HepG2 (cell line): ENCODE measurements around the gene WDR91. TPM values are rescaled to one million over a fixed set of nuclear protein-coding genes. Genes with fewer than 3 reads are reported as not detected.

Experiments used
- MAFK ChIP-seq, 2 experiments: IDR thresholded peaks in 1 of 2; conservative IDR thresholded peaks in 1 of 2; 2 replicates each; pipeline ENCODE4 v1.6.1; 2011; ENCODE audit warnings: improper control_type of control experiment in 2 of 2, low read length in 2 of 2
- NR2F1 ChIP-seq, 2 experiments: fragments of 450-650 bp in 1 of 2; formaldehyde crosslinking in 1 of 2; IDR thresholded peaks; 2 replicates each; pipeline versions ENCODE4 v1.5.0 to v1.6.1; 2016 to 2020; ENCODE audit warnings: mild to moderate bottlenecking in 1 of 2, missing compliant biosample characterization in 1 of 2, missing genetic modification reagents in 1 of 2, moderate library complexity in 1 of 2
- TP53 ChIP-seq: sonication (generic); formaldehyde crosslinking; conservative IDR thresholded peaks from 2 replicates; pipeline ENCODE4 v1.4.0; 2020; ENCODE audit warnings: missing genetic modification reagents
- ZBTB38 ChIP-seq: sonication (generic); formaldehyde crosslinking; IDR thresholded peaks from 2 replicates; pipeline ENCODE4 v1.5.1; 2020; ENCODE audit warnings: mild to moderate bottlenecking, missing genetic modification reagents
- ZNF101 ChIP-seq: sonication (generic); formaldehyde crosslinking; IDR thresholded peaks from 2 replicates; pipeline ENCODE4 v1.4.0; 2020; ENCODE audit warnings: mild to moderate bottlenecking, low read depth, missing genetic modification reagents, borderline replicate concordance
- ZNF138 ChIP-seq: sonication (generic); formaldehyde crosslinking; IDR thresholded peaks from 2 replicates; pipeline ENCODE4 v1.5.0; 2020; ENCODE audit warnings: mild to moderate bottlenecking, low read depth, missing genetic modification reagents
- ZNF264 ChIP-seq: sonication (generic); formaldehyde crosslinking; IDR thresholded peaks from 2 replicates; pipeline ENCODE4 v1.4.0; 2020; ENCODE audit warnings: missing genetic modification reagents
- ZNF382 ChIP-seq: sonication (generic); formaldehyde crosslinking; IDR thresholded peaks from 2 replicates; pipeline ENCODE4 v1.5.0; 2020; ENCODE audit warnings: missing genetic modification reagents, mild to moderate bottlenecking, borderline replicate concordance
- ZNF501 ChIP-seq: sonication (generic); formaldehyde crosslinking; IDR thresholded peaks from 2 replicates; pipeline ENCODE4 v1.5.1; 2020; ENCODE audit warnings: mild to moderate bottlenecking, moderate library complexity, missing genetic modification reagents
- ZNF567 ChIP-seq: sonication (generic); formaldehyde crosslinking; IDR thresholded peaks from 2 replicates; pipeline ENCODE4 v1.8.1; 2023; ENCODE audit warnings: mild to moderate bottlenecking, missing genetic modification reagents, borderline replicate concordance
- ZNF615 ChIP-seq: sonication (generic); formaldehyde crosslinking; IDR thresholded peaks from 2 replicates; pipeline ENCODE4 v1.5.0; 2020; ENCODE audit warnings: mild to moderate bottlenecking, missing genetic modification reagents, borderline replicate concordance
- ZNF619 ChIP-seq: sonication (generic); formaldehyde crosslinking; IDR thresholded peaks from 2 replicates; pipeline ENCODE4 v1.4.0; 2020; ENCODE audit warnings: mild to moderate bottlenecking, missing genetic modification reagents
- polyA plus RNA-seq, 8 experiments: library from polyadenylated mRNA; depleted of rRNA in 3 of 8; stranded (reverse) in 7 of 8; unstranded in 1 of 8; fragments of >200 nt; fragmentation: Illumina TruSeq in 4 of 8; extraction: Trizol in 4 of 8; gene quantifications; 2 replicates each; pipeline versions ENCODE4 v1.2.1 to v1.2.3, GENCODE V29; 2011 to 2016; ENCODE audit warnings: low read depth in 4 of 8, missing spikeins in 1 of 8, mixed read lengths in 1 of 8; ENCODE audit not compliant: insufficient read depth in 1 of 8
- total RNA-seq, 5 experiments: library from RNA; depleted of rRNA; stranded (reverse); fragments of >200 nt; fragmentation: Illumina TruSeq; extraction: Trizol; gene quantifications; 2 replicates each; pipeline ENCODE4 v1.2.3, GENCODE V29; 2016; ENCODE audit warnings: low read depth in 1 of 5
- TF ChIP-seq, protein P1 (sequence below): sonication (generic); formaldehyde crosslinking; IDR thresholded peaks from 2 replicates; pipeline ENCODE4 v1.9.0; 2021; ENCODE audit warnings: missing genetic modification reagents, borderline replicate concordance
- TF ChIP-seq, protein P2 (sequence below): sonication (generic); formaldehyde crosslinking; IDR thresholded peaks from 2 replicates; pipeline ENCODE4 v1.5.0; 2020; ENCODE audit warnings: missing genetic modification reagents
- TF ChIP-seq, protein P3 (sequence below): sonication (generic); formaldehyde crosslinking; IDR thresholded peaks from 2 replicates; pipeline ENCODE4 v1.9.0; 2021; ENCODE audit warnings: mild to moderate bottlenecking, missing genetic modification reagents

The WDR91 gene
- total and polyA plus RNA-seq, 2 of the 13 experiments (the other 11 are each of a cell fraction or from before 2014, with no cell fraction given) = 11.6 to 12.1 TPM

DNA sequence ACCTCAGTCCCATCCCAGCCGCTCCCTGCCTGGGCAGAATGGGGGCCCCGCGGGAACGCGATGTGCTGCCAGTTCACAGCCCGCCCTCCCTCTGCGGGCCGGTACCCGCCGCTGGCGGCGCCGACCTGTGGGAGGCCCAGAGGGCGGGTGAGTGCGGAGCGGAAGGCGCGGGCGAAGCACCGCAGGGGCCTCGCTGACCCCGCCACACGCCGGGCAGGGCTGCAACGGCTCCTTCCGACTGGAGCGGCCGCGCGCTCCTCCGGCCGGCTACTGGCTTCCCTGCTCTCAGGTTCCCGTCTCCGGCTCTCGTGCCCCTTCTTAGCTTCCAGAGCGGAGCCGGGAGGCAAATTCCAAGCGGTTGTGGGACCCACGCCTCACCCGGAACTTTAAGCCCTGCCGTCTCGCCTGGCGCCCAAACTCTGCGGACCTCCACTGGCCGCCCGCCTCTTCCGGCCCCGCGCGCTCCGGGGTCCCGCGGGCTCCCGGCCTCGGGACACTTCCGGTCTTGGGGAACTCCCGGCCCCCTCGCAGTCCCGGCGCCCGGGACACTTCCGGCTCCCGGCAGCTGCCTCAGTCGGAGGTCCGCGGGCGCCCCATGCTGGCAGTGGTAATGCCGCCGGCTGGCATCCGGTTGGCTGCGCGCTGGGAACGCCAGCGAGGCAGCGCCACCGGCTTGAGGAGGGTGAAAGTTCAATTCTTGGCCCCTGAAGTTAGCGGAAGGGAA is 40.9 kb downstream of the WDR91 start, which contains the start of gene CYREN (continued):
- no peak; the same call in 1 of the 2 replicates for TF ChIP-seq ZNF615 (CRISPR knock-in tag)
- TF ChIP-seq ZNF264 (CRISPR knock-in tag) = peak; percentile 75; the same call in 1 of the 2 replicates
- TF ChIP-seq ZNF382 = no peak
- no peak for TF ChIP-seq MAFK (conservative IDR thresholded peaks at IDR 0.05 in 1 of 2, IDR thresholded peaks at IDR 0.05 in 1 of 2; ENCODE audit: low read length in 2 of 2)
- TF ChIP-seq, protein P1, sequence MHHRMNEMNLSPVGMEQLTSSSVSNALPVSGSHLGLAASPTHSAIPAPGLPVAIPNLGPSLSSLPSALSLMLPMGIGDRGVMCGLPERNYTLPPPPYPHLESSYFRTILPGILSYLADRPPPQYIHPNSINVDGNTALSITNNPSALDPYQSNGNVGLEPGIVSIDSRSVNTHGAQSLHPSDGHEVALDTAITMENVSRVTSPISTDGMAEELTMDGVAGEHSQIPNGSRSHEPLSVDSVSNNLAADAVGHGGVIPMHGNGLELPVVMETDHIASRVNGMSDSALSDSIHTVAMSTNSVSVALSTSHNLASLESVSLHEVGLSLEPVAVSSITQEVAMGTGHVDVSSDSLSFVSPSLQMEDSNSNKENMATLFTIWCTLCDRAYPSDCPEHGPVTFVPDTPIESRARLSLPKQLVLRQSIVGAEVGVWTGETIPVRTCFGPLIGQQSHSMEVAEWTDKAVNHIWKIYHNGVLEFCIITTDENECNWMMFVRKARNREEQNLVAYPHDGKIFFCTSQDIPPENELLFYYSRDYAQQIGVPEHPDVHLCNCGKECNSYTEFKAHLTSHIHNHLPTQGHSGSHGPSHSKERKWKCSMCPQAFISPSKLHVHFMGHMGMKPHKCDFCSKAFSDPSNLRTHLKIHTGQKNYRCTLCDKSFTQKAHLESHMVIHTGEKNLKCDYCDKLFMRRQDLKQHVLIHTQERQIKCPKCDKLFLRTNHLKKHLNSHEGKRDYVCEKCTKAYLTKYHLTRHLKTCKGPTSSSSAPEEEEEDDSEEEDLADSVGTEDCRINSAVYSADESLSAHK (CRISPR knock-in tag) = no peak
- peak; percentile 97 for TF ChIP-seq ZNF501
- TF ChIP-seq NR2F1 (CRISPR knock-in tag; IDR thresholded peaks at IDR 0.05) = peak in 1 of 2 experiments; percentile 24; a peak in 1 of 4 replicates
- TF ChIP-seq, protein P2, sequence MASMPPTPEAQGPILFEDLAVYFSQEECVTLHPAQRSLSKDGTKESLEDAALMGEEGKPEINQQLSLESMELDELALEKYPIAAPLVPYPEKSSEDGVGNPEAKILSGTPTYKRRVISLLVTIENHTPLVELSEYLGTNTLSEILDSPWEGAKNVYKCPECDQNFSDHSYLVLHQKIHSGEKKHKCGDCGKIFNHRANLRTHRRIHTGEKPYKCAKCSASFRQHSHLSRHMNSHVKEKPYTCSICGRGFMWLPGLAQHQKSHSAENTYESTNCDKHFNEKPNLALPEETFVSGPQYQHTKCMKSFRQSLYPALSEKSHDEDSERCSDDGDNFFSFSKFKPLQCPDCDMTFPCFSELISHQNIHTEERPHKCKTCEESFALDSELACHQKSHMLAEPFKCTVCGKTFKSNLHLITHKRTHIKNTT (CRISPR knock-in tag) = 0 out of 2 replicates have a peak, but pooled peaks have one; percentile 55
- no peak for TF ChIP-seq ZNF101
- no peak for TF ChIP-seq ZNF567 (CRISPR knock-in tag)
- peak; percentile 65 for TF ChIP-seq ZBTB38 (CRISPR knock-in tag)
- TF ChIP-seq ZNF619 (CRISPR knock-in tag) = peak; percentile 82; the same call in 1 of the 2 replicates
- TF ChIP-seq TP53 = 0 out of 2 replicates have a peak, but pooled peaks have one; percentile 68
- TF ChIP-seq, protein P3, sequence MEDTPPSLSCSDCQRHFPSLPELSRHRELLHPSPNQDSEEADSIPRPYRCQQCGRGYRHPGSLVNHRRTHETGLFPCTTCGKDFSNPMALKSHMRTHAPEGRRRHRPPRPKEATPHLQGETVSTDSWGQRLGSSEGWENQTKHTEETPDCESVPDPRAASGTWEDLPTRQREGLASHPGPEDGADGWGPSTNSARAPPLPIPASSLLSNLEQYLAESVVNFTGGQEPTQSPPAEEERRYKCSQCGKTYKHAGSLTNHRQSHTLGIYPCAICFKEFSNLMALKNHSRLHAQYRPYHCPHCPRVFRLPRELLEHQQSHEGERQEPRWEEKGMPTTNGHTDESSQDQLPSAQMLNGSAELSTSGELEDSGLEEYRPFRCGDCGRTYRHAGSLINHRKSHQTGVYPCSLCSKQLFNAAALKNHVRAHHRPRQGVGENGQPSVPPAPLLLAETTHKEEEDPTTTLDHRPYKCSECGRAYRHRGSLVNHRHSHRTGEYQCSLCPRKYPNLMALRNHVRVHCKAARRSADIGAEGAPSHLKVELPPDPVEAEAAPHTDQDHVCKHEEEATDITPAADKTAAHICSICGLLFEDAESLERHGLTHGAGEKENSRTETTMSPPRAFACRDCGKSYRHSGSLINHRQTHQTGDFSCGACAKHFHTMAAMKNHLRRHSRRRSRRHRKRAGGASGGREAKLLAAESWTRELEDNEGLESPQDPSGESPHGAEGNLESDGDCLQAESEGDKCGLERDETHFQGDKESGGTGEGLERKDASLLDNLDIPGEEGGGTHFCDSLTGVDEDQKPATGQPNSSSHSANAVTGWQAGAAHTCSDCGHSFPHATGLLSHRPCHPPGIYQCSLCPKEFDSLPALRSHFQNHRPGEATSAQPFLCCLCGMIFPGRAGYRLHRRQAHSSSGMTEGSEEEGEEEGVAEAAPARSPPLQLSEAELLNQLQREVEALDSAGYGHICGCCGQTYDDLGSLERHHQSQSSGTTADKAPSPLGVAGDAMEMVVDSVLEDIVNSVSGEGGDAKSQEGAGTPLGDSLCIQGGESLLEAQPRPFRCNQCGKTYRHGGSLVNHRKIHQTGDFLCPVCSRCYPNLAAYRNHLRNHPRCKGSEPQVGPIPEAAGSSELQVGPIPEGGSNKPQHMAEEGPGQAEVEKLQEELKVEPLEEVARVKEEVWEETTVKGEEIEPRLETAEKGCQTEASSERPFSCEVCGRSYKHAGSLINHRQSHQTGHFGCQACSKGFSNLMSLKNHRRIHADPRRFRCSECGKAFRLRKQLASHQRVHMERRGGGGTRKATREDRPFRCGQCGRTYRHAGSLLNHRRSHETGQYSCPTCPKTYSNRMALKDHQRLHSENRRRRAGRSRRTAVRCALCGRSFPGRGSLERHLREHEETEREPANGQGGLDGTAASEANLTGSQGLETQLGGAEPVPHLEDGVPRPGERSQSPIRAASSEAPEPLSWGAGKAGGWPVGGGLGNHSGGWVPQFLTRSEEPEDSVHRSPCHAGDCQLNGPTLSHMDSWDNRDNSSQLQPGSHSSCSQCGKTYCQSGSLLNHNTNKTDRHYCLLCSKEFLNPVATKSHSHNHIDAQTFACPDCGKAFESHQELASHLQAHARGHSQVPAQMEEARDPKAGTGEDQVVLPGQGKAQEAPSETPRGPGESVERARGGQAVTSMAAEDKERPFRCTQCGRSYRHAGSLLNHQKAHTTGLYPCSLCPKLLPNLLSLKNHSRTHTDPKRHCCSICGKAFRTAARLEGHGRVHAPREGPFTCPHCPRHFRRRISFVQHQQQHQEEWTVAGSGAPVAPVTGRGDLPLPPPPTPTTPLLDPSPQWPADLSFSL (CRISPR knock-in tag) = no peak
- no peak for TF ChIP-seq ZNF138 (CRISPR knock-in tag)
